ENCODE measurements around the gene MYBPC2. TPM values are rescaled to one million over a fixed set of nuclear protein-coding genes. Genes with fewer than 3 reads are reported as not detected.

MYBPC2 gene
- total and polyA plus RNA-seq, 7 donors = 0.95 TPM; not detected in 6

- H3K4me3 ChIP-seq = no peak overlapping the region
- TF ChIP-seq POLR2A (IDR thresholded peaks at IDR 0.05) (no peak), EP300 (IDR thresholded peaks at IDR 0.05) (no peak)
- TF ChIP-seq, protein P1, sequence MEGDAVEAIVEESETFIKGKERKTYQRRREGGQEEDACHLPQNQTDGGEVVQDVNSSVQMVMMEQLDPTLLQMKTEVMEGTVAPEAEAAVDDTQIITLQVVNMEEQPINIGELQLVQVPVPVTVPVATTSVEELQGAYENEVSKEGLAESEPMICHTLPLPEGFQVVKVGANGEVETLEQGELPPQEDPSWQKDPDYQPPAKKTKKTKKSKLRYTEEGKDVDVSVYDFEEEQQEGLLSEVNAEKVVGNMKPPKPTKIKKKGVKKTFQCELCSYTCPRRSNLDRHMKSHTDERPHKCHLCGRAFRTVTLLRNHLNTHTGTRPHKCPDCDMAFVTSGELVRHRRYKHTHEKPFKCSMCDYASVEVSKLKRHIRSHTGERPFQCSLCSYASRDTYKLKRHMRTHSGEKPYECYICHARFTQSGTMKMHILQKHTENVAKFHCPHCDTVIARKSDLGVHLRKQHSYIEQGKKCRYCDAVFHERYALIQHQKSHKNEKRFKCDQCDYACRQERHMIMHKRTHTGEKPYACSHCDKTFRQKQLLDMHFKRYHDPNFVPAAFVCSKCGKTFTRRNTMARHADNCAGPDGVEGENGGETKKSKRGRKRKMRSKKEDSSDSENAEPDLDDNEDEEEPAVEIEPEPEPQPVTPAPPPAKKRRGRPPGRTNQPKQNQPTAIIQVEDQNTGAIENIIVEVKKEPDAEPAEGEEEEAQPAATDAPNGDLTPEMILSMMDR (IDR thresholded peaks at IDR 0.05) = no peak
- H3K9me3 ChIP-seq = no peaks in the 10 kb centered on the region
- no peaks in the 10 kb centered on the region for H3K4me1 ChIP-seq
- intact Hi-C loops (cut with DNase I) = no loop called here
- no peak for DNase-seq
- no peak overlapping the region for H3K27ac ChIP-seq
- no peaks in the 10 kb centered on the region for H3K36me3 ChIP-seq
- H3K27me3 ChIP-seq = peaks cover 0 to 34% (median 3%) of the 10 kb centered on the region in 3 donors
- WGBS, 2 donors = 36 to 72% methylated on average over 19 of the region's 19 CpGs
These were observed 31.7 kb downstream of the MYBPC2 start for GRCh38 chr19:50464348-50464747.

- no peak for TF ChIP-seq POLR2A (IDR thresholded peaks at IDR 0.05)
- TF ChIP-seq, protein P1 (IDR thresholded peaks at IDR 0.05) = no peak
- no peak for TF ChIP-seq POLR2AphosphoS5 (IDR thresholded peaks at IDR 0.05)
- TF ChIP-seq EP300 (IDR thresholded peaks at IDR 0.05) = no peak
- H3K36me3 ChIP-seq = no peaks in the 10 kb centered on the region
- DNase-seq = no peak
- intact Hi-C loops (cut with DNase I) = no loop called here
- no peak overlapping the region for H3K4me3 ChIP-seq
- no peaks in the 10 kb centered on the region for H3K9me3 ChIP-seq
- no peaks in the 10 kb centered on the region for H3K4me1 ChIP-seq
- WGBS, 2 donors = 52 to 86% methylated on average over 13 of the region's 13 CpGs
- H3K27me3 ChIP-seq = peaks cover 0 to 30% (median 3%) of the 10 kb centered on the region in 3 donors
- no peak overlapping the region for H3K27ac ChIP-seq
These were observed 32.3 kb downstream of the MYBPC2 start for GRCh38 chr19:50465000-50465399.

- no peak for DNase-seq
- no peak overlapping the region for H3K4me3 ChIP-seq
- TF ChIP-seq POLR2AphosphoS5 (IDR thresholded peaks at IDR 0.05) = no peak
- TF ChIP-seq POLR2A (IDR thresholded peaks at IDR 0.05) = no peak
- no peak for TF ChIP-seq EP300 (IDR thresholded peaks at IDR 0.05)
- TF ChIP-seq, protein P1 (IDR thresholded peaks at IDR 0.05) = no peak
- H3K27ac ChIP-seq = no peak overlapping the region
- H3K9me3 ChIP-seq = no peaks in the 10 kb centered on the region
- peaks cover 0 to 19% (median 3%) of the 10 kb centered on the region in 3 donors for H3K27me3 ChIP-seq
- no peaks in the 10 kb centered on the region for H3K36me3 ChIP-seq
- H3K4me1 ChIP-seq = no peaks in the 10 kb centered on the region
- WGBS, 2 donors = 22 to 52% methylated on average over 29 of the region's 29 CpGs
- intact Hi-C loops (cut with DNase I) = no loop called here
These were observed 33.5 kb downstream of the MYBPC2 start for GRCh38 chr19:50465986-50466705.

GRCh38 chr19:50466706-50467039 is 34.0 kb downstream of the MYBPC2 start:
- DNase-seq = no peak
- H3K9me3 ChIP-seq = no peaks in the 10 kb centered on the region
- H3K27ac ChIP-seq = no peak overlapping the region
- H3K36me3 ChIP-seq = no peaks in the 10 kb centered on the region
- 20 to 69% methylated on average over 11 of the region's 11 CpGs for WGBS, 2 donors
- TF ChIP-seq POLR2AphosphoS5 (IDR thresholded peaks at IDR 0.05) = no peak
- no peak for TF ChIP-seq POLR2A (IDR thresholded peaks at IDR 0.05)
- no peak for TF ChIP-seq EP300 (IDR thresholded peaks at IDR 0.05)
- TF ChIP-seq, protein P1 (IDR thresholded peaks at IDR 0.05) = no peak
- intact Hi-C loops (cut with DNase I) = no loop called here
- H3K4me1 ChIP-seq = no peaks in the 10 kb centered on the region
- H3K4me3 ChIP-seq = no peak overlapping the region
- H3K27me3 ChIP-seq = peaks cover 0 to 13% (median 0%) of the 10 kb centered on the region in 3 donors

GRCh38 chr19:50467566-50467965 is 34.9 kb downstream of the MYBPC2 start:
- WGBS, 2 donors = 86 to 88% methylated on average over 18 of the region's 18 CpGs
- H3K9me3 ChIP-seq = no peaks in the 10 kb centered on the region
- DNase-seq = no peak
- H3K36me3 ChIP-seq = no peaks in the 10 kb centered on the region
- H3K4me3 ChIP-seq = no peak overlapping the region
- H3K27ac ChIP-seq = no peak overlapping the region
- TF ChIP-seq, protein P1 (IDR thresholded peaks at IDR 0.05) = no peak
- TF ChIP-seq POLR2AphosphoS5 (IDR thresholded peaks at IDR 0.05) = no peak
- TF ChIP-seq POLR2A (IDR thresholded peaks at IDR 0.05) = no peak
- no peak for TF ChIP-seq EP300 (IDR thresholded peaks at IDR 0.05)
- intact Hi-C loops (cut with DNase I) = no loop called here
- H3K27me3 ChIP-seq = peaks cover 0 to 11% (median 0%) of the 10 kb centered on the region in 3 donors
- H3K4me1 ChIP-seq = no peaks in the 10 kb centered on the region

Data from sigmoid colon (tissue), 7 donors.